Neural cell (in vitro differentiated cells): ENCODE measurements around the gene FNDC3B. TPM values are rescaled to one million over a fixed set of nuclear protein-coding genes. Genes with fewer than 3 reads are reported as not detected.

Experiments used
- H2AFZ ChIP-seq: fragments of 200-600, 300-800 bp; sonication (generic), shearing (Covaris generic); 2 replicates; pipeline ENCODE4 v1.6.0; 2014; ENCODE audit warnings: low read depth, mild to moderate bottlenecking, antibody characterized with exemption, low read length, moderate library complexity
- H3F3A ChIP-seq: fragments of 200-600 bp; shearing (Covaris generic); 2 replicates; pipeline ENCODE4 v1.6.1; 2016; ENCODE audit warnings: mild to moderate bottlenecking, moderate library complexity, mixed read lengths, antibody characterized with exemption, low read length; ENCODE audit not compliant: insufficient read depth, poor library complexity, severe bottlenecking
- H3K27ac ChIP-seq: fragments of 200-600, 300-800 bp; sonication (generic), shearing (Covaris generic); 2 replicates; pipeline ENCODE4 v1.5.1; 2014; ENCODE audit warnings: mild to moderate bottlenecking, low read length, moderate library complexity
- H3K27me3 ChIP-seq: fragments of 300-800, 200-600 bp; sonication (generic), shearing (Covaris generic); 2 replicates; pipeline ENCODE4 v1.6.0; 2014; ENCODE audit warnings: mild to moderate bottlenecking, low read depth, low read length, moderate library complexity; ENCODE audit not compliant: insufficient read depth
- H3K36me3 ChIP-seq: fragments of 300-800, 200-600 bp; sonication (generic), shearing (Covaris generic); 2 replicates; pipeline ENCODE4 v1.5.1; 2014; ENCODE audit warnings: mild to moderate bottlenecking, antibody characterized with exemption, low read length, moderate library complexity; ENCODE audit not compliant: insufficient read depth
- H3K4me2 ChIP-seq: fragments of 300-800, 200-600 bp; sonication (generic), shearing (Covaris generic); 2 replicates; pipeline ENCODE4 v1.6.0; 2014; ENCODE audit warnings: mild to moderate bottlenecking, low read length
- H3K4me3 ChIP-seq: fragments of 300-800, 200-600 bp; sonication (generic), shearing (Covaris generic); 2 replicates; pipeline ENCODE4 v1.5.1; 2014; ENCODE audit warnings: mild to moderate bottlenecking, low read length, moderate library complexity
- H3K79me2 ChIP-seq: fragments of 200-600 bp; shearing (Covaris generic); replicated peaks from 2 replicates; pipeline ENCODE4 v1.6.0; 2014; ENCODE audit warnings: mild to moderate bottlenecking, low read length, moderate library complexity; ENCODE audit not compliant: insufficient read depth
- H3K9ac ChIP-seq: fragments of 300-800, 200-600 bp; sonication (generic), shearing (Covaris generic); 2 replicates; pipeline ENCODE4 v1.6.1; 2016; ENCODE audit warnings: mild to moderate bottlenecking, low read length, mixed read lengths
- H3K9me2 ChIP-seq: fragments of 200-600 bp; shearing (Covaris generic); 2 replicates; pipeline ENCODE4 v1.6.1; 2016; ENCODE audit warnings: mild to moderate bottlenecking, low read length, mixed read lengths; ENCODE audit not compliant: insufficient read depth
- H3K9me3 ChIP-seq: fragments of 200-600, 300-800 bp; sonication (generic), shearing (Covaris generic); 2 replicates; pipeline ENCODE4 v1.6.1; 2016; ENCODE audit warnings: mild to moderate bottlenecking, mixed run types, low read length, moderate library complexity, mixed read lengths
- H4K20me1 ChIP-seq: fragments of 200-600 bp; shearing (Covaris generic); 2 replicates; pipeline ENCODE4 v1.6.1; 2016; ENCODE audit warnings: mild to moderate bottlenecking, mixed run types; ENCODE audit not compliant: insufficient read depth
- CTCF ChIP-seq: fragments of 450-650 bp; IDR thresholded peaks from 2 replicates; pipeline ENCODE4 v1.5.1; 2014; ENCODE audit warnings: antibody characterized with exemption, mild to moderate bottlenecking, moderate library complexity; ENCODE audit not compliant: poor library complexity, severe bottlenecking
- EP300 ChIP-seq: fragments of 450-650 bp; conservative IDR thresholded peaks from 2 replicates; pipeline ENCODE4 v1.6.1; 2014; ENCODE audit warnings: antibody characterized with exemption, mild to moderate bottlenecking, moderate library complexity; ENCODE audit not compliant: poor library complexity, severe bottlenecking
- EZH2 ChIP-seq: fragments of 200-600, 300-800 bp; shearing (Covaris generic), sonication (generic); IDR thresholded peaks from 2 replicates; pipeline ENCODE4 v1.6.1; 2014; ENCODE audit warnings: antibody characterized with exemption, low read length, borderline replicate concordance, mild to moderate bottlenecking; ENCODE audit not compliant: insufficient read depth, poor library complexity, severe bottlenecking
- MXI1 ChIP-seq: fragments of 450-650 bp; conservative IDR thresholded peaks from 2 replicates; pipeline ENCODE4 v1.6.1; 2014; ENCODE audit warnings: antibody characterized with exemption, mild to moderate bottlenecking; ENCODE audit not compliant: poor library complexity, severe bottlenecking
- POLR2AphosphoS5 ChIP-seq: IDR thresholded peaks from 2 replicates; pipeline ENCODE4 v1.6.1; 2012
- RAD21 ChIP-seq: fragments of 450-650 bp; conservative IDR thresholded peaks from 2 replicates; pipeline ENCODE4 v1.6.1; 2014; ENCODE audit warnings: antibody characterized with exemption, mild to moderate bottlenecking, moderate library complexity
- REST ChIP-seq: IDR thresholded peaks from 2 replicates; pipeline ENCODE4 v1.6.1; 2012; ENCODE audit warnings: borderline replicate concordance
- SMC3 ChIP-seq: fragments of 450-650 bp; conservative IDR thresholded peaks from 2 replicates; pipeline ENCODE4 v1.6.1; 2014; ENCODE audit warnings: antibody characterized with exemption, mild to moderate bottlenecking, moderate library complexity; ENCODE audit not compliant: poor library complexity
- TAF1 ChIP-seq: IDR thresholded peaks from 2 replicates; pipeline ENCODE4 v1.6.1; 2012; ENCODE audit warnings: low read depth
- polyA plus RNA-seq: library from polyadenylated mRNA; depleted of rRNA; stranded (reverse); fragments of >200 nt; gene quantifications from 2 replicates; pipeline ENCODE4 v1.2.3, GENCODE V29; 2014

FNDC3B gene
- polyA plus RNA-seq, 1 donor from 2014 or later = 4.9 TPM

GRCh38 chr3:172357850-172358754 is 318.7 kb downstream of the FNDC3B start:
- Histone ChIP-seq H3K9ac (no peak overlapping the region), H3K36me3 (peaks cover 2% of the 10 kb centered on the region), H3K9me3 (no peaks in the 10 kb centered on the region), H3K27me3 (no peaks in the 10 kb centered on the region), H3K79me2 (no peaks in the 10 kb centered on the region), H3K4me2 (no peak overlapping the region), H3K9me2 (peaks cover 3% of the 10 kb centered on the region), H3F3A (no peaks in the 10 kb centered on the region), H2AFZ (no peak overlapping the region), H4K20me1 (no peaks in the 10 kb centered on the region), H3K27ac (no peak overlapping the region), H3K4me3 (no peak overlapping the region)
- TF ChIP-seq SMC3 = no peak
- no peak for TF ChIP-seq EZH2

- H3K27me3 ChIP-seq = no peaks in the 10 kb centered on the region
- TF ChIP-seq CTCF (no peak), SMC3 (no peak), MXI1 (no peak), TAF1 (no peak), EP300 (no peak), RAD21 (no peak), EZH2 (no peak), POLR2AphosphoS5 (no peak), REST (no peak)
- no peaks in the 10 kb centered on the region for H4K20me1 ChIP-seq
- H3K4me3 ChIP-seq = no peak overlapping the region
- no peaks in the 10 kb centered on the region for H3F3A ChIP-seq
- H3K9me2 ChIP-seq = no peaks in the 10 kb centered on the region
- H3K79me2 ChIP-seq = no peaks in the 10 kb centered on the region
- H3K27ac ChIP-seq = no peak overlapping the region
- H3K36me3 ChIP-seq = no peaks in the 10 kb centered on the region
- H2AFZ ChIP-seq = no peak overlapping the region
- H3K9ac ChIP-seq = no peak overlapping the region
- no peaks in the 10 kb centered on the region for H3K9me3 ChIP-seq
- no peak overlapping the region for H3K4me2 ChIP-seq
Measured at GRCh38 chr3:172359231-172359630, 319.9 kb downstream of the FNDC3B start.
